GM19025 (cell line): ENCODE results near the gene LIN37.

Experiments
- ATAC-seq: cut with Tn5 transposase; IDR thresholded peaks from one replicate; pipeline ENCODE4 v1.9.1; 2021; ENCODE audit warnings: mild to moderate bottlenecking, low read depth, moderate library complexity; ENCODE audit not compliant: unreplicated experiment

LIN37 gene

GRCh38 chr19:35748106-35749020 is at the start of gene LIN37:
LIN37 (plus strand) TSS chr19:35748576; CDS start chr19:35748725, 149 bp downstream.
- peak; percentile 72 for ATAC-seq

- ATAC-seq: peak; percentile 96
Observed at GRCh38 chr19:35702223-35703012, 46.0 kb upstream of the LIN37 start.

GRCh38 chr19:35703343-35703742 is 45.0 kb upstream of the LIN37 start:
- ATAC-seq: no peak

DNA sequence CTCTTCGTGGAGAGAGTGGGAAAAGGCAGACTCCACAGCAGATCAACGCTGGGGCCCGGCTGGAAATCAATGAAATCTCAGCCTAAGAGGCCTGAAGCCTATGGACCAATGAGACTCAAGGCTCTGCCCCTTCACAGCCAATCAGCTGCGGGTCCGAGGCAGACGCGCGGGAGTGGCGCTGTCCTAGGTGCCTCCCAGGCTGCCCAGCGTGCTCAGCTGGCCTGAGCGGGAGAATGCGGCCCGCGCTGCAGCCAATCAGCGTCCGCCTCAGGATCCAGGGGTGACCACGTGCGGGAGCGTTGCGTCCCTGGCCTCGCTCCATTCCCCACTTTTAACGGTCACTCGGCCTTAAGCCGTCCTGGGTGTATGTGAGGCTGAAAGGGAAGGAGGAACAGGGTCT is 44.2 kb upstream of the LIN37 start, which contains the start of gene ZBTB32:
Gene ZBTB32 (plus strand): TSS at position 341 of the 400 bp plus-strand sequence. CDS start 10,069 bp downstream, outside the sequence.
- no peak for ATAC-seq

DNA sequence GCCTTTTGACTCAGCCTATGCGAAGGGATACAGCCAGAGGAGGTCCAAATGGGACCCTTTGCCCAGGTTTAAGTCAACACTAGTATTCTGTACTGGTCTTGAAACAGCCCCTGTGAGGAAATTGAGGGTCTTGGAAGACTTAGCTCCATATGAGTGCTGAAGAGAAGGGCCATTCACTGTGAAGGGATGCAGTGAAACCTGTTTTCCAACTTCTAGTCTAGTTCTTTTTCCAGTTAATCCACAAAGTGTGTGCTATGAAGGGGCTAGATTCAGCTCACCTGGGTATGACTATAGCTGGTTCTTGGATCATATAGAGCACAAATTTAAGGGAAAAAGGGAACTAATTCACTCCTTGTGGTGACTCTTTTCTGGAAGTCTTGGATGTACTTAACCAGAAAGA is 40.0 kb upstream of the LIN37 start:
- ATAC-seq: no peak

DNA sequence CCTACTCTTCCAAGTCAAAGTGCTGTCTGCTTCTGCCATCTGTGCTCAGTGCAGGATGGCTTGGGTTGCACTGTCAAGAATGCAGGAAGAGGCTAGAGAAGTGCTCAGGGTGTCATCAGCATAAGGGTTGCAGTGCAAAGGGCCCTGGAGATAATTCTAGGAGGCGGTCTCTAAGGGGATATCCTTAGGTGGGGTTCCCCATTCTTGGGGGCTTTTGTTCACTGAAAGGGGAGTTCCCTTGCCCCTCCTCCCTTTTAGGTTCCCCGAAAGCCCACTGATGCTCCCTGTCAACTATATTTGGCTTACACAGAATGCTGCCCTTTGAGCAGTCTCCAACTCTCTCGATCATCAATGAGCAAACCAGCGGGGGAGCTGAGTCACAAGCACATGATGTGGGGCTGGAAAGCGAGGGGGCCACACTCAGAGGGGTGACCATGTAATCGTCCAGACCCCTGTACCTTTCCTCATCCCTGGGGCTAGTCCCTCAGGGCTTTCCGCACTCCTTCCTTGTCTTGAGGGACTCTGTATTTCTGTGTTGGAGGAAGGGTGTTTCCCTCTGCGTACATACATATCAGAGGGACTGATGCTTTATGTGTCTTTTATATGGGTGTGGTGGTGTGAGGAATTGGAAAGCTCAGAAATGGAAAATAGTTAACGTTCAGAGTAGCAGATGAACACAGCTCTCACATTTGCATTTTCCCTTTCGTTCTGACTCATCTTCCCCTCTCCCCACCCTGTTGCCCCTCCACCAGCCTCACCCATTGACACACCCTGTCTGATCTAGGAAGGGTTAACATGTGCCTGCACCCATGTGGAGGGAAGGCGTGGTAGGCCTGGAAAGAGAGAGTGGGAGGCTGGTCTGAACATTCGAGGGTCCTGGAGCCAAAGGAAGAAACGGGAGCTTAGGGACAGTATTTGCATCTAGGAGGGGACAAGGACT is 37.3 kb upstream of the LIN37 start:
- peak; percentile 32 for ATAC-seq

DNA sequence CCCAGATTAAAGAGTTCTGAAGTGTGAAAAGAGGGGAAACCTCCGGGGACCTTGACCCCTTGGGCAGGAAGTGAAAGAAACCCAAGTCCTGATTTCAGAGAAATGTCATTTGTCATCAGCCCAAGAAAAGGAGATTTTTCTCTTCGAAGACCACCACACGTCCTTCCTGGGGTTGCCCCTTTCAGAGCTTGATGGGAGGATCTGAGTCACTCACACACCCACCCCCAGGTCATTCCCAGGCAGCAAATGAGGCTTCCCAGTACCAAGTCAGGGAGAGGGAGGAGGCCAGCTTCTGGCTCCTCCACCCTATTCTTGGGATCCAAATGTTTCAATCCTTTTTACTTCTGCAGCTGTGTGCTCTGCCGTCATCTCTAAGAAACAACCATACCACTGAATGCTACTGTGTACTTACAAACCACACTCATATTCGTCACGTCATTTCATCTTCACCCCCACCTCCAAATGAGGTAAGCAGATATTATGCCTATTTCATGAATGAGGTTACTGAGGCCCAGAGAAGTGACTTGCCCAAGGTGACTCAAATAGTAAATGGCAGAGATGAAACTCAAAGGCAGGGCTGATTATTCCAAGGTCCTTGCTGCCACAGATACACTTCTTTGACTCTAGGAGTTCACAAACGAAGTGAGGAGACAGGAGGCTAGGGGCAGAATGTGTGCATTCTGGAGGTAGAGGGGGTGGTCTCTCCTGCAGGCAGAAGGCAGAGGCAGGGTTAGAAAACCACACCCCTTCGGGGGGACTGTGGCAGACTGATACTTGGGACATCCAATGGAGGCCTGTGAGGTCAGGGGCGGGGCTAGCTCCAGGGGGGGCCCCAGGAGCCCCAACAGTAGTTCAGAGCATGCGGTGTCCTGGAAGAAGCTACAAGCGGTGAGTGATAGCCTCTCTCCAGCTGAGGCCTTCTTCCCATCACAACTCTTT is 35.5 kb upstream of the LIN37 start:
- ATAC-seq: no peak

GRCh38 chr19:35713506-35713850 is 34.9 kb upstream of the LIN37 start:
- ATAC-seq: no peak

DNA sequence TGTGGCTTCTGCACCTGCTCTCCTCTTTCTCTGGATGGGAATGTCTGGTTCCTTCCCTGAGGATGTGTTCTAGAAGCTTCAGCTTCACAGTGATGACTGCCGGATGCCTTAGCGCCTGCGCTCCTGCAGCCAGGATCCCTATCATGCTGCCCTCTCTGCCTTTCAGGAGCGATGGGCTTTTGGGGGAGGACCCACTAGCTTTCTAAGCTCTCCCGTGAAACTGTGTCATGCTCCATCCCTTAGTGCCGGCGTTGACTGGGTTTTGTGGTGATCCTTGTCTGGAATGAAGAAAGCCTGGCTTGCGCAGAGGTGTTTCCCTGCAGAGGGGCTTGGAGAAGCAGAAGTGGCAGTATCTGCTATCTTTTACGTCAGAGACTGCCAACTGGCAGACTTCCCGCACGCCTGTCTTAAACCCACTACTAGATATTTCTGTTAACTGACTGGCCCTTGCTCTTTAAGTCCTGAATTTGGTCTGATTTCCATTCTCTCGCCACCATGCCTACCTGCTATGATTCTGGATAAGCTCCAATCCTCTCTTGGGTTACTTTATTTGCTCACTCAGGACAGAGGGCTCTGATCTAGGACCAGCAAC is 34.4 kb upstream of the LIN37 start:
- ATAC-seq: no peak

GRCh38 chr19:35714601-35715354 is 33.6 kb upstream of the LIN37 start:
- no peak for ATAC-seq

DNA sequence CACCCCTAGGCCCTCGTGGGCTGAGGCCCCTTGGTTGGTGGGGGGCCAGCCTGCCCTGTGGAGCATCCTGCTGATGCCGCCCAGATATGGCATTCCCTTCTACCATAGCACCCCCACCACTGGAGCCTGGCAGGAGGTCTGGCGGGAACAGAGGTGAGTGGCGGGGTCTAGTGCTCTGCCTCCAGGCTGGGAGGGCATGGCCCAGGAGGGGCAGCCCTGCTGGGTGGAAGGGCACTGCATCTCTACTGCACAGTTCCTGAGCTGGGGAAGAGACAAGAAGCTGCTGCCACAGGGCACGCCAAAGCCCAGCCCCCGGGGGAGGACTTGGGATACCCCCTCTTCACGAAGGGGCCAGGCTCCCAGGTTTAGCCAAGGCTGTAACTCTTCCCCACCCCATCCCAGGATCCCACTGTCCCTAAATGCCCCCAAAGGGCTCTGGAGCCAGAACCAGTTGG is 33.0 kb upstream of the LIN37 start:
- ATAC-seq: no peak

DNA sequence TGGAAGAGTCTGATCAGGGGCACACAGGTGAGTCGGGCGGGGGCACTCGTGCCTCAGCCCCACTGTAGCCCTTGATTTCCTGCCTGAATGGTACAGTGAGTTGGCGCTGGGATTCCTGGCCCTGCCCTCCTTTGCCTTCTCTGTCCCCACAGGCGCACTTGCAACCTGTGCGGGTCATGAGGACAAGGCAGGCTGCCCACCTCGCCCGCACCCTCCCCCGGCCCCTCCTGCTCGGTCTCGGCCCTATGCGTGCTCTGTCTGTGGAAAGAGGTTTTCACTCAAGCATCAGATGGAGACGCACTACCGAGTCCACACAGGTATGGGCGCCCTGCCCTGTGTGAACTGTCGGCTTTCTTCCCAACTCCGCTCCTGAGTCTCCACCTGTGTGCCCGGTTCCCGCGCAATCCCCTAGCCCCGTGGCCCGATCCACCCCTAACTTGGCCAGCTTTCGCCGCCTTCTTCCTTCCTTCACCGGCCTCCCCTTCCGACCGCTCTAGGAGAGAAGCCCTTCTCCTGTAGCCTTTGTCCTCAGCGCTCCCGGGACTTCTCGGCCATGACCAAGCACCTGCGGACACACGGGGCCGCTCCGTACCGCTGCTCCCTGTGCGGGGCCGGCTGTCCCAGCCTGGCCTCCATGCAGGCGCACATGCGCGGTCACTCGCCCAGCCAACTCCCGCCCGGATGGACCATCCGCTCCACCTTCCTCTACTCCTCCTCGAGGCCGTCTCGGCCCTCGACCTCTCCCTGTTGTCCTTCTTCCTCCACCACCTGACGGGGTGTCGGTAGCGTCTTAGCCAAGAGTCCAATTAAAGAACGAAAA is 32.2 kb upstream of the LIN37 start:
- no peak for ATAC-seq

- ATAC-seq: peak; percentile 59
Observed at GRCh38 chr19:35716801-35717664, 31.3 kb upstream of the LIN37 start.

- ATAC-seq: peak; percentile 52
Observed at GRCh38 chr19:35717665-35718344, 30.6 kb upstream of the LIN37 start, which contains the start of gene KMT2B. KMT2B (plus strand) TSS chr19:35718003; CDS start chr19:35718019, 16 bp downstream.

DNA sequence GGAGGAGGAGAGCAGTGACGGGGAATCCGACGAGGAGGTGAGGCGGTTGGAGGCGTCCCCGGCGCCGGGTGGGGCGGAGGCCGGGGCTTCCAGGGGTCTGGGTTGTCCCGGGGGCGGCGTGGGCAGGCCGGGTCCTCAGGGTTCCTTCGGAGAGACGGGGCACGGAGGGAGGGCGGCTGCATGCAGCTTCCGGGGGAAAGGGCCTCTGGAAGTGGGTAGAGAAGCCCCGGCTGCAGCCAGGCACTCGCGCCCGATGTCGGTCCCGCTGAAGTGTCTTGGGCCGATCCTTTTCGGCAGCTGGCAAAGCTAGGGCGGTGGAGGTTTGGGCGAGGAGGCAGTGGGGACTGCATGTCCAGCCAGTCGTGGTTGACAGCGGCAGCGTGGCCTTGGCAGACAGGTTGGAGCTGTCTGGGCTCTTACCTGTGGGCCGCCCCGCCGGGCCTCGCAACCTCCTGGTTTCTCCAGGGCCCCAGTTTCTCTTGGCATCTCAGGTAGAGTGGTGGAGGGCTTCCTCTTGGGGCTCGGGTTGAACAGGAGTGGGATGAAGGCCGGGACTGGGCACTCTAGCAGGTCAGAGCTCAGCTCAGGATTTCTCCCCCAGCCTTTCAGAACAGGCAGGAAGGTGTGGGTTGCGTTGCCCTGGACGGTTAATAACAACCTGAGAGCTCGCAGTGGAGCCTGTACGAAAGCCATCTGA is 29.9 kb upstream of the LIN37 start:
- ATAC-seq: no peak
